ENCODE results near the gene SLC38A7. TPM values are rescaled to one million over a fixed set of nuclear protein-coding genes. Genes with fewer than 3 reads are reported as not detected.
A peak's percentile ranks its signal among the peaks of the same experiment; 100 is the strongest.

The SLC38A7 gene
- total RNA-seq, 1 experiment from 2014 or later, result 20.2 TPM

- no peaks in the 10 kb centered on the region for H3K27me3 ChIP-seq (ENCODE audit: control insufficient read depth, insufficient read depth, low read length)
- H3K27ac ChIP-seq (ENCODE audit: low read length), result no peak overlapping the region
- TF ChIP-seq REST (IDR thresholded peaks at IDR 0.05; ENCODE audit: insufficient read depth in 1 of 2, low read depth in 2 of 2, low read length in 1 of 2) (no peak), TCF7L2 (IDR thresholded peaks at IDR 0.05; ENCODE audit: low read depth, low read length) (no peak), POLR2AphosphoS5 (IDR thresholded peaks at IDR 0.05; ENCODE audit: low read depth, low read length) (no peak), CTCF (IDR thresholded peaks at IDR 0.05) (no peak), SIN3A (IDR thresholded peaks at IDR 0.05; ENCODE audit: borderline replicate concordance, insufficient read depth, low read depth, low read length) (no peak)
- DNase-seq (ENCODE audit: low read depth, low spot score) (no peak), ATAC-seq (no peak)
- H3K36me3 ChIP-seq (ENCODE audit: control insufficient read depth, insufficient read depth, low read length), result no peaks in the 10 kb centered on the region
- POLR2A ChIA-PET, result no interaction called here
- no TSS peak for BruUV-seq (replicated peaks)
- H3K4me3 ChIP-seq (ENCODE audit: low read depth in 2 of 2, low read length in 2 of 2), result no peak overlapping the region
- CTCF ChIA-PET, result no interaction called here
- in situ Hi-C loops (cut with HindIII; ENCODE audit: low pct_unique_long_range_greater_than_20kb, low sequenced_read_pairs), result no loop called here
- H3K9me3 ChIP-seq (ENCODE audit: control insufficient read depth, insufficient read depth, low read depth, low read length), result no peaks in the 10 kb centered on the region
- H3K4me1 ChIP-seq (ENCODE audit: control insufficient read depth, insufficient read depth, low read length), result no peaks in the 10 kb centered on the region
- intact Hi-C loops (cut with micrococcal nuclease; ENCODE audit: unreplicated experiment), result no loop called here
Measured at GRCh38 chr16:58651965-58652348, 32.6 kb downstream of the SLC38A7 start.

- in situ Hi-C loops (cut with HindIII; ENCODE audit: low pct_unique_long_range_greater_than_20kb, low sequenced_read_pairs) (no loop called here), intact Hi-C loops (cut with micrococcal nuclease; ENCODE audit: unreplicated experiment) (no loop called here)
- Histone ChIP-seq H3K4me3 (ENCODE audit: low read depth in 2 of 2, low read length in 2 of 2) (no peak overlapping the region), H3K27ac (ENCODE audit: low read length) (no peak overlapping the region), H3K36me3 (ENCODE audit: control insufficient read depth, insufficient read depth, low read length) (no peaks in the 10 kb centered on the region), H3K4me1 (ENCODE audit: control insufficient read depth, insufficient read depth, low read length) (no peaks in the 10 kb centered on the region), H3K9me3 (ENCODE audit: control insufficient read depth, insufficient read depth, low read depth, low read length) (no peaks in the 10 kb centered on the region), H3K27me3 (ENCODE audit: control insufficient read depth, insufficient read depth, low read length) (no peaks in the 10 kb centered on the region)
- DNase-seq (ENCODE audit: low read depth, low spot score), result no peak
- no TSS peak for BruUV-seq (replicated peaks)
- ChIA-PET POLR2A (no interaction called here), CTCF (no interaction called here)
- ATAC-seq, result peak; percentile 34; the same call in 1 of the 2 replicates
- TF ChIP-seq SIN3A (IDR thresholded peaks at IDR 0.05; ENCODE audit: borderline replicate concordance, insufficient read depth, low read depth, low read length), result no peak
Measured at GRCh38 chr16:58649707-58650106, 34.9 kb downstream of the SLC38A7 start.

GRCh38 chr16:58647107-58647506 lies 37.5 kb downstream of the SLC38A7 start:
- no TSS peak for BruUV-seq (replicated peaks)
- no peaks in the 10 kb centered on the region for H3K4me1 ChIP-seq (ENCODE audit: control insufficient read depth, insufficient read depth, low read length)
- no peak for ATAC-seq
- no peak for DNase-seq (ENCODE audit: low read depth, low spot score)
- in situ Hi-C loops (cut with HindIII; ENCODE audit: low pct_unique_long_range_greater_than_20kb, low sequenced_read_pairs) (no loop called here), intact Hi-C loops (cut with micrococcal nuclease; ENCODE audit: unreplicated experiment) (no loop called here)
- no peak overlapping the region for H3K27ac ChIP-seq (ENCODE audit: low read length)
- TF ChIP-seq TCF7L2 (IDR thresholded peaks at IDR 0.05; ENCODE audit: low read depth, low read length) (no peak), CTCF (IDR thresholded peaks at IDR 0.05) (no peak), POLR2AphosphoS5 (IDR thresholded peaks at IDR 0.05; ENCODE audit: low read depth, low read length) (no peak), REST (IDR thresholded peaks at IDR 0.05; ENCODE audit: insufficient read depth in 1 of 2, low read depth in 2 of 2, low read length in 1 of 2) (no peak), SIN3A (IDR thresholded peaks at IDR 0.05; ENCODE audit: borderline replicate concordance, insufficient read depth, low read depth, low read length) (no peak)
- H3K27me3 ChIP-seq (ENCODE audit: control insufficient read depth, insufficient read depth, low read length), result no peaks in the 10 kb centered on the region
- ChIA-PET CTCF (interaction anchor here (0.6 kb wide), 1 partner anchor 31 kb away, joined by 3 read pairs; no protein-coding TSS in a partner anchor), POLR2A (no interaction called here)
- H3K9me3 ChIP-seq (ENCODE audit: control insufficient read depth, insufficient read depth, low read depth, low read length), result no peaks in the 10 kb centered on the region
- no peaks in the 10 kb centered on the region for H3K36me3 ChIP-seq (ENCODE audit: control insufficient read depth, insufficient read depth, low read length)
- no peak overlapping the region for H3K4me3 ChIP-seq (ENCODE audit: low read depth in 2 of 2, low read length in 2 of 2)

Measured in Panc1 (cell line).